Ishikawa (cell line): ENCODE measurements around the gene THAP2.

Source experiments
- CEBPB ChIP-seq: IDR thresholded peaks from 2 replicates; pipeline ENCODE4 v1.6.1; 2012
- CREB1 ChIP-seq: IDR thresholded peaks from 2 replicates; pipeline ENCODE4 v1.6.1; 2012; ENCODE audit warnings: low read depth
- EGR1 ChIP-seq: IDR thresholded peaks from 2 replicates; pipeline ENCODE4 v1.6.1; 2012
- EP300 ChIP-seq: IDR thresholded peaks from 2 replicates; pipeline ENCODE4 v1.6.1; 2012; ENCODE audit warnings: borderline replicate concordance
- FOXM1 ChIP-seq: IDR thresholded peaks from 2 replicates; pipeline ENCODE4 v1.6.1; 2012; ENCODE audit warnings: low read depth, borderline replicate concordance
- NFIC ChIP-seq: IDR thresholded peaks from 2 replicates; pipeline ENCODE4 v1.6.1; 2012
- RAD21 ChIP-seq: IDR thresholded peaks from 2 replicates; pipeline ENCODE4 v1.6.1; 2012; ENCODE audit warnings: low read depth
- REST ChIP-seq: IDR thresholded peaks from 2 replicates; pipeline ENCODE4 v1.6.1; 2012; ENCODE audit warnings: low read depth, mild to moderate bottlenecking
- TAF1 ChIP-seq: IDR thresholded peaks from 2 replicates; pipeline ENCODE4 v1.6.1; 2012; ENCODE audit warnings: low read depth, mild to moderate bottlenecking
- TCF12 ChIP-seq: IDR thresholded peaks from 2 replicates; pipeline ENCODE4 v1.6.1; 2012; ENCODE audit warnings: low read depth
- TEAD4 ChIP-seq: IDR thresholded peaks from 2 replicates; pipeline ENCODE4 v1.6.1; 2012
- USF1 ChIP-seq: IDR thresholded peaks from 2 replicates; pipeline ENCODE4 v1.6.1; 2012
- YY1 ChIP-seq: IDR thresholded peaks from 2 replicates; pipeline ENCODE4 v1.6.1; 2012; ENCODE audit warnings: low read depth
- ZBTB7A ChIP-seq: IDR thresholded peaks from 2 replicates; pipeline ENCODE4 v1.6.1; 2012; ENCODE audit warnings: low read depth
- TF ChIP-seq, protein P1 (sequence below): IDR thresholded peaks from 2 replicates; pipeline ENCODE4 v1.6.1; 2012

THAP2 gene

DNA sequence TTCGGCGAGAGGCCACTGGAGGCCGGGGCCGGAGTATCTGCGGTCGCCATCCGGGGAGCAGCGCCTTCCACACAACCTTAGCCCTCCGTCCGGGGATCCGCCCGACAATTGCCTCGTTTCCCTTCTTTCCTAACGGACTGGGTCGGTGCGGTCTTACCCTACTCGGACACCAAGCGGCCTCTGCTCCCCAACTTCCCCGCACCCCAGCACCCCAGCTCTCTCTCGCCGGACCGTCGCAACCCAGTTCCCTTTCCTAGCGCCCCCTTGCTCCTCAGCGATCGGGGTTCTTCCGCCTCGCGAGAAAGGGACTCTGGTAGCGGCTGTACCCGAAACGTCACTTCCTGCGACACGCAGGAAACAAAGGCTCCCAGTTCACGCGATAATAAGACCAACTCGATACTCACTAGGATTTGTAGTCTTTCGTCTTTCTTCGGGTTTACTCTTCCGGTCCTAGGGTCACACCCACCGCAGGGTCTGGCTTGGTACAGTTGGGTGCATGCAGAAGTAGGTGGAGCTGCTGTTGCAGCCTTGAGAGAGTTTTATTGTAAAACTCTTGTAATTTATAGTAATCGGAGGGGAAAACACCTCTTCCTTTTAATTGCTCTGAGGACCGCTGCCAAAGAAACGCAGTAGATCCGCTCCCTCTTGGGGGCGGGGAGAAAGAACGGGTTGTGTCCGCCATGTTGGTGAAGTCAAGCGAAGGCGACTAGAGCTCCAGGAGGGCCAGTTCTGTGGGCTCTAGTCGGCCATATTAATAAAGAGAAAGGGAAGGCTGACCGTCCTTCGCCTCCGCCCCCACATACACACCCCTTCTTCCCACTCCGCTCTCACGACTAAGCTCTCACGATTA is at the start of gene THAP2, which contains the start of gene ZFC3H1:
THAP2 (plus strand) TSS at position 741 of the 850 bp plus-strand sequence. CDS start 209 bp downstream, outside the sequence.
ZFC3H1 (minus strand) TSS at position 288 of the 850 bp plus-strand sequence; CDS start at position 50, 238 bp downstream.
- TF ChIP-seq USF1, result 0 out of 2 replicates have a peak, but pooled peaks have one; percentile 12
- TF ChIP-seq TEAD4, result no peak
- peak; percentile 91 for TF ChIP-seq EGR1
- no peak for TF ChIP-seq RAD21
- TF ChIP-seq EP300, result no peak
- peak; percentile 27 for TF ChIP-seq NFIC
- TF ChIP-seq ZBTB7A, result no peak
- peak; percentile 80 for TF ChIP-seq TAF1
- TF ChIP-seq CREB1, result peak; percentile 92
- TF ChIP-seq CEBPB, result 0 out of 2 replicates have a peak, but pooled peaks have one; percentile 22
- TF ChIP-seq, protein P1, sequence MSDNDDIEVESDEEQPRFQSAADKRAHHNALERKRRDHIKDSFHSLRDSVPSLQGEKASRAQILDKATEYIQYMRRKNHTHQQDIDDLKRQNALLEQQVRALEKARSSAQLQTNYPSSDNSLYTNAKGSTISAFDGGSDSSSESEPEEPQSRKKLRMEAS, result peak; percentile 4
- no peak; the same call in 1 of the 2 replicates for TF ChIP-seq TCF12
- peak; percentile 99 for TF ChIP-seq YY1
- no peak for TF ChIP-seq FOXM1
- TF ChIP-seq REST, result no peak

DNA sequence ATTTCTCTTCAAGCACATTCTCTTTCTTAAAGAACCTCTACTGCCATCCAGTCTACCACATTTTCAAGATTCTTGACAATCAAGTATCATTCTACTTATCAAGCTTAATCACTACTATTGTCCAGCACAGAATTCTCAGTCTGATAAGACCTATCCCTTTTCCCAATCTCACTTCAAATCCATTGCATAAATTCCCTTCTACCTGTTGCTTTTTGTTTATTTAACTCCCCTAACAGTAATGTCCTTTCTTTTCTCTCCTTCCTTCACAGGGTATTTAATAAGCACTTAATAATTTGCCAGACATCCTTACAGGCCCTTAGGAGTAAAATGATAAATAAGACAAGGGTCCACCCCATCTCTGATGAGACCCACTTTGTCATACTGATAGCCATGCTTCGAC is 42.2 kb upstream of the THAP2 start:
- TF ChIP-seq REST, result no peak
- TF ChIP-seq, protein P1, result no peak
- no peak for TF ChIP-seq CREB1
- no peak for TF ChIP-seq EP300
- TF ChIP-seq FOXM1, result no peak
- no peak for TF ChIP-seq RAD21
- TF ChIP-seq EGR1, result no peak
- TF ChIP-seq YY1, result no peak
- TF ChIP-seq TCF12, result no peak
- no peak for TF ChIP-seq USF1
- no peak for TF ChIP-seq ZBTB7A
- no peak for TF ChIP-seq NFIC

GRCh38 chr12:71625476-71625875 is 38.6 kb upstream of the THAP2 start:
- no peak for TF ChIP-seq ZBTB7A
- no peak for TF ChIP-seq REST
- TF ChIP-seq EGR1, result no peak
- no peak for TF ChIP-seq TAF1
- no peak for TF ChIP-seq EP300
- no peak for TF ChIP-seq TEAD4

- TF ChIP-seq RAD21 (no peak), YY1 (no peak), REST (no peak), ZBTB7A (no peak), EP300 (no peak), TEAD4 (no peak), CEBPB (no peak), TCF12 (no peak), USF1 (no peak), FOXM1 (no peak), NFIC (no peak), TAF1 (no peak), CREB1 (no peak), EGR1 (no peak)
- TF ChIP-seq, protein P1, result no peak
These were observed 38.0 kb upstream of the THAP2 start for GRCh38 chr12:71626098-71626497.
